Karpas-422 (cell line): ENCODE measurements around the gene COMMD9. TPM values are rescaled to one million over a fixed set of nuclear protein-coding genes. Genes with fewer than 3 reads are reported as not detected.

Experiments used
- DNase-seq: peaks from one replicate; pipeline ENCODE4 v3.0.0-alpha.2; 2015
- H2AFZ ChIP-seq: fragments of 200-600 bp; sonication (generic); 2 replicates; pipeline ENCODE4 v1.6.1; 2014; ENCODE audit warnings: antibody characterized with exemption, low read length, mixed read lengths
- H3K27ac ChIP-seq: fragments of 200-600 bp; sonication (generic); 2 replicates; pipeline ENCODE4 v1.5.1; 2014; ENCODE audit warnings: mild to moderate bottlenecking, low read length, moderate library complexity
- H3K27me3 ChIP-seq: fragments of 200-600 bp; sonication (generic); 2 replicates; pipeline ENCODE4 v1.6.1; 2014; ENCODE audit warnings: low read length, mixed read lengths
- H3K36me3 ChIP-seq: fragments of 200-600 bp; sonication (generic); 2 replicates; pipeline ENCODE4 v1.6.1; 2014; ENCODE audit warnings: low read length, mixed read lengths; ENCODE audit not compliant: insufficient read depth
- H3K4me1 ChIP-seq: fragments of 200-600 bp; sonication (generic); 2 replicates; pipeline ENCODE4 v1.6.1; 2014; ENCODE audit warnings: mild to moderate bottlenecking, low read length, mixed read lengths
- H3K4me2 ChIP-seq: fragments of 200-600 bp; sonication (generic); 2 replicates; pipeline ENCODE4 v1.6.1; 2014; ENCODE audit warnings: low read length, low read depth, mild to moderate bottlenecking; ENCODE audit not compliant: poor library complexity, severe bottlenecking
- H3K4me3 ChIP-seq: fragments of 200-600 bp; sonication (generic); 2 replicates; pipeline ENCODE4 v1.5.1; 2014; ENCODE audit warnings: mild to moderate bottlenecking, antibody characterized with exemption, low read length, mixed read lengths
- H3K79me2 ChIP-seq: fragments of 200-600 bp; sonication (generic); 2 replicates; pipeline ENCODE4 v1.6.1; 2014; ENCODE audit warnings: mild to moderate bottlenecking, low read length, mixed read lengths
- H3K9ac ChIP-seq: fragments of 200-600 bp; sonication (generic); 2 replicates; pipeline ENCODE4 v1.6.0; 2014; ENCODE audit warnings: low read length
- H3K9me2 ChIP-seq: fragments of 200-600 bp; sonication (generic), shearing (Covaris generic); replicated peaks from 2 replicates; pipeline ENCODE4 v1.6.0; 2014; ENCODE audit warnings: mild to moderate bottlenecking, low read length, moderate library complexity; ENCODE audit not compliant: insufficient read depth
- H3K9me3 ChIP-seq: fragments of 300-700, 200-600 bp; sonication (generic); 2 replicates; pipeline ENCODE4 v1.6.1; 2014; ENCODE audit warnings: low read length, mixed read lengths
- H4K20me1 ChIP-seq: fragments of 200-600 bp; sonication (generic); 2 replicates; pipeline ENCODE4 v1.6.1; 2014; ENCODE audit warnings: mild to moderate bottlenecking, antibody characterized with exemption, low read length, low read depth; ENCODE audit not compliant: insufficient read depth
- total RNA-seq: library from RNA; depleted of rRNA; stranded (reverse); fragments of >200 nt; shearing (Covaris generic); gene quantifications from 2 replicates; pipeline ENCODE4 v1.2.3, GENCODE V29; 2014; ENCODE audit warnings: low replicate concordance

COMMD9 gene
- total RNA-seq, 1 experiment from 2014 or later = 31.0 TPM

DNA sequence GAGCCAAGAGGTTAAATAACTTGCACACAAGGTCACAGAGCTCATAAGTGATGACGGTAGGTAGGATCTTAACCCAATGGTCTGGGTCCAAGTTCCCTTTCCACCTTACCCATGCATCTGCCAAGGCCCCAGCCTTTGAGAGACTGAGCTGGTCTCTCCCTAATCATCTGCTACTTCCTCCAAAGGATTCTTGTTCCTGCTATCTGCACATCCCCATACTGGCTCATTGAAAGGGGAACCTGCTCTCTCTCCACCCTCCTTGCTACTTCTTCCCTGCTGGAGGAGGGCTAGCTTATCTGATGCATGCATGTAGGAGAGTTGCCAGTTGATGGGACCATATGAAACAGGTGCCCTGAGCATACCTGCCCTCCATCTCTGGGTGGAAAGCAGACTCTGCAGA is 47.7 kb downstream of the COMMD9 start:
- Histone ChIP-seq H3K4me2 (no peak overlapping the region), H3K9me3 (no peaks in the 10 kb centered on the region), H3K36me3 (no peaks in the 10 kb centered on the region), H3K79me2 (no peaks in the 10 kb centered on the region), H2AFZ (no peak overlapping the region), H3K4me1 (peaks cover 8% of the 10 kb centered on the region), H3K27me3 (no peaks in the 10 kb centered on the region), H4K20me1 (no peaks in the 10 kb centered on the region), H3K9me2 (no peaks in the 10 kb centered on the region), H3K27ac (no peak overlapping the region), H3K9ac (no peak overlapping the region), H3K4me3 (no peak overlapping the region)
- no peak for DNase-seq

DNA sequence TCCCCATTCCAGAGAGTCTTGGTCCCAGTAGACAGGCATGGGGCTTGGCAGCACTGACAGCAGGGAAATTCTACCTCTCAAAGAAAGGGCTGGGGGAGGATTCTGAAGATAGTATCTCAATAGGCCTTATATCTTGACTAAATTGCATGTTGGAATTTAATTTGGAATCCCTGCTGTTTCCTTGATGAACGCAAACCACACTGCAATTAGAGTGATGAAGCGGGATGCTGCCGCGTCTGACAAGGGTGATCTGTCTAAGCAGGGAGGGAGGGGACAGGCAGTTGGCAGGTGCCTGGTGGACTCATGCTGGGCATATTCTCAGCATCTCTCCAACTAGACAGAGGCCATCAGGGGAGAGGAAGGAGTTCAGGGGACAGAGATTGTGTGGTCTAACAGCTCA is 48.4 kb downstream of the COMMD9 start:
- no peaks in the 10 kb centered on the region for H3K79me2 ChIP-seq
- H3K4me2 ChIP-seq = no peak overlapping the region
- no peak for DNase-seq

GRCh38 chr11:36240173-36240572 is 49.1 kb downstream of the COMMD9 start:
- Histone ChIP-seq H3K9ac (no peak overlapping the region), H3K9me3 (no peaks in the 10 kb centered on the region), H2AFZ (no peak overlapping the region), H4K20me1 (no peaks in the 10 kb centered on the region), H3K4me1 (peaks cover 8% of the 10 kb centered on the region), H3K27ac (no peak overlapping the region), H3K4me3 (no peak overlapping the region), H3K79me2 (no peaks in the 10 kb centered on the region), H3K27me3 (no peaks in the 10 kb centered on the region), H3K4me2 (no peak overlapping the region), H3K9me2 (no peaks in the 10 kb centered on the region), H3K36me3 (no peaks in the 10 kb centered on the region)
- DNase-seq = no peak

More for the DNA sequence above, 48.4 kb downstream of the COMMD9 start:
- Histone ChIP-seq H3K27ac (no peak overlapping the region), H3K9me2 (no peaks in the 10 kb centered on the region), H3K36me3 (no peaks in the 10 kb centered on the region), H3K4me3 (no peak overlapping the region), H3K4me1 (peaks cover 8% of the 10 kb centered on the region), H2AFZ (no peak overlapping the region), H3K27me3 (no peaks in the 10 kb centered on the region), H3K9ac (no peak overlapping the region), H4K20me1 (no peaks in the 10 kb centered on the region), H3K9me3 (no peaks in the 10 kb centered on the region)

- Histone ChIP-seq H3K4me3 (no peak overlapping the region), H3K4me2 (no peak overlapping the region), H3K9me2 (no peaks in the 10 kb centered on the region), H3K36me3 (no peaks in the 10 kb centered on the region), H3K27ac (no peak overlapping the region), H4K20me1 (no peaks in the 10 kb centered on the region), H3K9ac (no peak overlapping the region), H3K9me3 (no peaks in the 10 kb centered on the region), H3K79me2 (no peaks in the 10 kb centered on the region), H3K4me1 (peaks cover 8% of the 10 kb centered on the region), H2AFZ (no peak overlapping the region), H3K27me3 (no peaks in the 10 kb centered on the region)
- DNase-seq = no peak
Measured at GRCh38 chr11:36239636-36240035, 49.6 kb downstream of the COMMD9 start.

- Histone ChIP-seq H3K9me2 (no peaks in the 10 kb centered on the region), H3K4me3 (no peak overlapping the region), H3K36me3 (no peaks in the 10 kb centered on the region), H3K9me3 (no peaks in the 10 kb centered on the region), H3K4me2 (no peak overlapping the region), H3K79me2 (no peaks in the 10 kb centered on the region), H4K20me1 (no peaks in the 10 kb centered on the region), H2AFZ (no peak overlapping the region), H3K27me3 (no peaks in the 10 kb centered on the region), H3K27ac (no peak overlapping the region), H3K4me1 (peaks cover 8% of the 10 kb centered on the region), H3K9ac (no peak overlapping the region)
- DNase-seq = no peak
Measured at GRCh38 chr11:36238881-36239280, 50.3 kb downstream of the COMMD9 start.

- Histone ChIP-seq H2AFZ (no peak overlapping the region), H3K9ac (no peak overlapping the region), H3K4me2 (no peak overlapping the region), H3K4me3 (no peak overlapping the region), H3K9me3 (no peaks in the 10 kb centered on the region), H3K27ac (no peak overlapping the region), H3K79me2 (no peaks in the 10 kb centered on the region), H3K9me2 (no peaks in the 10 kb centered on the region), H3K27me3 (no peaks in the 10 kb centered on the region), H3K4me1 (peaks cover 8% of the 10 kb centered on the region), H3K36me3 (no peaks in the 10 kb centered on the region), H4K20me1 (no peaks in the 10 kb centered on the region)
- DNase-seq = no peak
Measured at GRCh38 chr11:36238036-36238631, 51.1 kb downstream of the COMMD9 start.

GRCh38 chr11:36237391-36237790 is 51.8 kb downstream of the COMMD9 start:
- no peaks in the 10 kb centered on the region for H3K79me2 ChIP-seq
- peaks cover 8% of the 10 kb centered on the region for H3K4me1 ChIP-seq
- H4K20me1 ChIP-seq = no peaks in the 10 kb centered on the region
- no peaks in the 10 kb centered on the region for H3K27me3 ChIP-seq
- H2AFZ ChIP-seq = no peak overlapping the region
- DNase-seq = no peak
- H3K27ac ChIP-seq = no peak overlapping the region
- H3K9me2 ChIP-seq = no peaks in the 10 kb centered on the region
- H3K4me2 ChIP-seq = no peak overlapping the region
- no peaks in the 10 kb centered on the region for H3K9me3 ChIP-seq
- H3K36me3 ChIP-seq = no peaks in the 10 kb centered on the region
- H3K9ac ChIP-seq = no peak overlapping the region
- no peak overlapping the region for H3K4me3 ChIP-seq

DNA sequence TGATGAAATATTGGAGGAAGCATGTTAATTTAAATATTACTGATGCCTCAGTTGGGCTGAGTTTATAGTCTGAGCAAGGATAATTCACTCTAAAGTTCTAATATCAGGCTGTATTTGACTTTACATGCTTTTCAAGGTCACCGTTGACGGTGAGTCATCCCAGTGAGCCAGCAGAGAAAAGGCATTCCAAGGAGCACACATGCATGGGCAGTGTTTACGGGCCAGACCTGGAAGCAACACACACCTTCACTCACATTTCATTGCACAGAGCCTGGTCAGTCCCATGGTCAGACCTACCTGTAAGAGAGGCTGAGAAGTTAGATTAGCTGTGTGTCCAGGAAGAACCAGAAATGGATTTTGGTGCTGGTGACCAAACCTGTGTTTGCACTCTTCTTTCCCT is 53.5 kb downstream of the COMMD9 start:
- Histone ChIP-seq H3K4me3 (no peak overlapping the region), H3K36me3 (no peaks in the 10 kb centered on the region), H3K4me2 (no peak overlapping the region), H3K27me3 (no peaks in the 10 kb centered on the region), H4K20me1 (no peaks in the 10 kb centered on the region), H3K9me3 (no peaks in the 10 kb centered on the region), H3K4me1 (no peaks in the 10 kb centered on the region), H3K79me2 (no peaks in the 10 kb centered on the region), H3K9ac (no peak overlapping the region), H3K27ac (no peak overlapping the region), H2AFZ (no peak overlapping the region), H3K9me2 (no peaks in the 10 kb centered on the region)
- DNase-seq = no peak

DNA sequence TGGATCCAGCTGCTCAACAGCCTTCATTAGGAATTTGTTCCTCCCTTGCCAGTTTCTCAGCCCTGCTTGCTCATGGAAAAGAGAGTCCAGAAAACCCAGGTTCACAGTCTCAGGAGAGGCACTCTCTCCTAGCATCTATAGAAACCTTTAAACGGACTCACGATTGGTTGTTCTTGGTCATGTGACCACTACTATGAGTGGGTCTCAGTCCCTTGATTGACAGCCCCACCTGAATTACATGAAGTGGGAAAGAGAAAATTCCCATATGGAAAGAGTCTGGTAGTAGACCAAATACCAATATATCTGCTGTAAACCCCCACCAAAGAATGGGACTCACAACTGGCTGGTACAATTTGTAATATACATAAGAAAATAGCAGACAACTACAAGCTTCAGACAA is 54.4 kb downstream of the COMMD9 start:
- Histone ChIP-seq H3K79me2 (no peaks in the 10 kb centered on the region), H3K27me3 (no peaks in the 10 kb centered on the region), H4K20me1 (no peaks in the 10 kb centered on the region), H3K4me1 (no peaks in the 10 kb centered on the region), H3K27ac (no peak overlapping the region), H3K9me2 (no peaks in the 10 kb centered on the region), H3K9me3 (no peaks in the 10 kb centered on the region), H2AFZ (no peak overlapping the region), H3K4me3 (no peak overlapping the region), H3K36me3 (no peaks in the 10 kb centered on the region), H3K9ac (no peak overlapping the region), H3K4me2 (no peak overlapping the region)
- no peak for DNase-seq
